Measurements from ENCODE around the gene PER3.

PER3 gene

GRCh38 chr1:7811476-7811875 lies 27.4 kb downstream of the PER3 start:
- ChIA-PET CTCF (interaction anchor here (1.0 to 1.1 kb wide), 4 partner anchors 10 to 204 kb away, joined by 3 to 5 read pairs (median 3); no protein-coding TSS in a partner anchor), POLR2A (interaction anchor here (1.1 kb wide), 1 partner anchor 22 kb away, joined by 3 read pairs; no protein-coding TSS in a partner anchor)
- Histone ChIP-seq H3K27ac (ENCODE audit: extremely low read depth, low read depth, low read length) (no peak overlapping the region), H3K4me1 (ENCODE audit: control insufficient read depth, insufficient read depth, low read length) (no peaks in the 10 kb centered on the region), H3K36me3 (ENCODE audit: control insufficient read depth in 2 of 2, insufficient read depth in 1 of 2, low read length in 2 of 2) (peaks cover 0 to 12% of the 10 kb centered on the region in 2 experiments; a peak in 1 of 3 replicates), H3K4me3 (ENCODE audit: low read depth, low read length) (no peak overlapping the region), H3K9me3 (ENCODE audit: control insufficient read depth, insufficient read depth, low read depth, low read length) (no peaks in the 10 kb centered on the region; the same call in 1 of the 2 replicates)
- TF ChIP-seq ZNF112 (tag by site-specific recombination; IDR thresholded peaks at IDR 0.05): no peak
- TF ChIP-seq ZNF843 (tag by site-specific recombination; IDR thresholded peaks at IDR 0.05): no peak
- no peak for TF ChIP-seq ZNF311 (tag by site-specific recombination; IDR thresholded peaks at IDR 0.05; ENCODE audit: borderline replicate concordance)
- TF ChIP-seq MEIS1 (CRISPR knock-in tag; IDR thresholded peaks at IDR 0.05; ENCODE audit: borderline replicate concordance): no peak
- no peak for TF ChIP-seq ZNF560 (tag by site-specific recombination; IDR thresholded peaks at IDR 0.05; ENCODE audit: borderline replicate concordance)

- TF ChIP-seq ZNF544 (tag by site-specific recombination; IDR thresholded peaks at IDR 0.05): no peak
- no peak for TF ChIP-seq ZNF792 (tag by site-specific recombination; IDR thresholded peaks at IDR 0.05)
- TF ChIP-seq ZNF621 (tag by site-specific recombination; IDR thresholded peaks at IDR 0.05): no peak
- TF ChIP-seq ZNF747 (tag by site-specific recombination; IDR thresholded peaks at IDR 0.05): no peak
- TF ChIP-seq MEIS1 (CRISPR knock-in tag; IDR thresholded peaks at IDR 0.05; ENCODE audit: borderline replicate concordance): no peak
- TF ChIP-seq TRIM28 (IDR thresholded peaks at IDR 0.05; ENCODE audit: borderline replicate concordance, low read length): peak; percentile 81; the same call in 1 of the 2 replicates
- TF ChIP-seq ZNF501 (tag by site-specific recombination; IDR thresholded peaks at IDR 0.05): no peak
- no peak for TF ChIP-seq ZNF660 (tag by site-specific recombination; IDR thresholded peaks at IDR 0.05)
- peak; percentile 95 for TF ChIP-seq SETDB1 (IDR thresholded peaks at IDR 0.05; ENCODE audit: insufficient read length, low read length)
- no peak for TF ChIP-seq ZSCAN18 (tag by site-specific recombination; IDR thresholded peaks at IDR 0.05)
- no peak for TF ChIP-seq ZNF274 (IDR thresholded peaks at IDR 0.05; ENCODE audit: low read length)
- no peak for TF ChIP-seq ZNF274 (tag by site-specific recombination; IDR thresholded peaks at IDR 0.05; ENCODE audit: borderline replicate concordance)
- TF ChIP-seq ZNF133 (tag by site-specific recombination; IDR thresholded peaks at IDR 0.05): peak; percentile 94
- TF ChIP-seq BCL6B (tag by site-specific recombination; IDR thresholded peaks at IDR 0.05): no peak
- TF ChIP-seq BCL11A (tag by site-specific recombination; IDR thresholded peaks at IDR 0.05; ENCODE audit: low read depth): no peak
- POLR2A ChIA-PET: no interaction called here
- no peak overlapping the region for H3K27ac ChIP-seq (ENCODE audit: extremely low read depth, low read depth, low read length)
These were observed 29.7 kb downstream of the PER3 start for GRCh38 chr1:7813677-7814373.

GRCh38 chr1:7821282-7821681 lies 37.2 kb downstream of the PER3 start:
- no peak overlapping the region for H3K4me3 ChIP-seq (ENCODE audit: low read depth, low read length)
- POLR2A ChIA-PET: no interaction called here
- TF ChIP-seq KLF7 (tag by site-specific recombination; IDR thresholded peaks at IDR 0.05; ENCODE audit: borderline replicate concordance) (no peak), ZNF391 (tag by site-specific recombination; IDR thresholded peaks at IDR 0.05; ENCODE audit: borderline replicate concordance, low read depth) (no peak)
- H3K4me1 ChIP-seq (ENCODE audit: control insufficient read depth, insufficient read depth, low read length): no peaks in the 10 kb centered on the region
- H3K9me3 ChIP-seq (ENCODE audit: control insufficient read depth, insufficient read depth, low read depth, low read length): no peaks in the 10 kb centered on the region
- CTCF ChIA-PET: interaction anchor here (0.7 to 1.5 kb wide), 3 partner anchors 13 to 157 kb away, joined by 3 to 5 read pairs (median 4); no protein-coding TSS in a partner anchor
- peaks cover 0 to 10% of the 10 kb centered on the region in 2 experiments; a peak in 1 of 3 replicates for H3K36me3 ChIP-seq (ENCODE audit: control insufficient read depth in 2 of 2, insufficient read depth in 1 of 2, low read length in 2 of 2)
- H3K27ac ChIP-seq (ENCODE audit: extremely low read depth, low read depth, low read length): no peak overlapping the region

More at GRCh38 chr1:7813677-7814373, 29.7 kb downstream of the PER3 start:
- H3K4me1 ChIP-seq (ENCODE audit: control insufficient read depth, insufficient read depth, low read length): no peaks in the 10 kb centered on the region
- H3K4me3 ChIP-seq (ENCODE audit: low read depth, low read length): no peak overlapping the region
- peaks cover 0 to 12% of the 10 kb centered on the region in 2 experiments; a peak in 1 of 3 replicates for H3K36me3 ChIP-seq (ENCODE audit: control insufficient read depth in 2 of 2, insufficient read depth in 1 of 2, low read length in 2 of 2)
- H3K9me3 ChIP-seq (ENCODE audit: control insufficient read depth, insufficient read depth, low read depth, low read length): no peaks in the 10 kb centered on the region; the same call in 1 of the 2 replicates
- CTCF ChIA-PET: no interaction called here

All from HEK293 (cell line).